Activated CD8-positive, alpha-beta memory T cell treated with anti-CD3 and anti-CD28 coated beads for 48 hours (primary cell): ENCODE data around the gene CCDC85A.
"Not testable (repeated sequence)": the region's sequence is repeated elsewhere in the genome, so short reads cannot be mapped to it uniquely, and the experiment has no call there.

ENCODE experiments used
- DNase-seq, 3 experiments: peaks; one replicate each; pipeline ENCODE4 v3.0.0-alpha.2; 2020; ENCODE audit warnings: low read depth in 2 of 3, low spot score in 2 of 3

Gene CCDC85A

GRCh38 chr2:56183643-56184499 is at the start of gene CCDC85A:
Gene CCDC85A (plus strand): TSS chr2:56183990. CDS start chr2:56184625, 635 bp downstream.
- peak; percentile 40 to 57 (median 47) for DNase-seq

DNA sequence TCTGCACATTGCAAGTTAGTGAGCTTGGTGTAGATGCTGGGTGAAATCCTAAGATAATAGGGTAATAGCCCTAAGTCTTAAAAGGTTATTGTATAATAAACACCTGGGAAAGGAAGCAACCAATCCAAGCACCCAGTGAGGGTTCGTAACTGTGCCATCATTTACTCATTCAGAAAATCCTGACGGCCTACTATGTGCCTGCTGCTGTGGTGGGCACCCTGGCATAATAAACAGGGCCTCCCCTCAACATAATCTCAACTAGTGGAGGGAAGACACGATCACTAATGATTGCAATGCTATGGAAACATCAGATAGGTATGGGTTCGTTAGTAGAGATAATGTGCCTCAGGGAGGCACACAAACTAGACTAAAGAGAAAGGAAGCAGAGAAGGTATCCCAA is 48.9 kb upstream of the CCDC85A start:
- no peak for DNase-seq

- not testable (repeated sequence) for DNase-seq
These were observed 41.2 kb upstream of the CCDC85A start for GRCh38 chr2:56142497-56143061.

- DNase-seq: no peak
These were observed 35.9 kb upstream of the CCDC85A start for GRCh38 chr2:56147907-56148306.

- no peak for DNase-seq
These were observed 35.0 kb upstream of the CCDC85A start for GRCh38 chr2:56148825-56149224.

- no peak for DNase-seq
These were observed 31.9 kb upstream of the CCDC85A start for GRCh38 chr2:56151841-56152240.

DNA sequence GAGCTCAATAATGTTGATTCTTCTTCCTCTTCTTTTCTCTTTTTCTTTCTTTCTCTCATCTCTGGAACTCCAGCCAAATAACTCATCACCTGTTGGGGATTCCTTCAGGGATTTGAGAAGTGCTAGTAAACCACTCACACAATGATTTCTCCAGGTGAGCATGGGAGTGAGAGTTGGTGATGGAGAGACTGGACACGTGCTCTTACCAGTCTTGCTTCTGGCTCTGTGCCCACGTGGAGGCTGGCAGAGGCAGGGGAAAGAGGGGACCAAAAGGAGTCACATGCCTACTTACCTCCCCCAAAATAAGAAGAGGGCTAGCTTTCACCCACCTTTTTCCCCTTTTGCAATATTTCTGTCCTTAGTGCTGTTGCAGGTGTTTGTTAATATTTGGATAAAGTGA is 28.6 kb upstream of the CCDC85A start:
- no peak for DNase-seq

DNA sequence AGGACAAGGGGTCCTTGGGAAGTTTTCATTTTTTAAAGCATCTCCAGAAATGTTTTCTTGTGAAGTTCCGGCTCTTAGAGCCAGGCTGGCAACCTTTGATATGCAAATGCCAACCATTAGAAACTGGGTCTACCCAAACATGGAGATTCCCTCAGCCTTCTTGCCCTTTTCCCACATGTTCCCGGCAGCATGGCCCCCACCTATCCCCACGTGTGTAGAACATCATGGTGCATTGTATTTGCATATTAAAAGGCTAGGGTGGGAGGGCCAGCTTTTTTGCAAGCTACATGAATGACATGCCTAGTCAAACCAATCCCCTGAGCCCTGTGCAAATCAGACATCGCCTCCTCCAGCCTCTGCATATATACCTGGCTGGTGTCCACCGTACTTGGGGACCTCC is 23.9 kb upstream of the CCDC85A start:
- not testable (repeated sequence) for DNase-seq

- no peak for DNase-seq
These were observed 15.9 kb upstream of the CCDC85A start for GRCh38 chr2:56167616-56168562.

DNA sequence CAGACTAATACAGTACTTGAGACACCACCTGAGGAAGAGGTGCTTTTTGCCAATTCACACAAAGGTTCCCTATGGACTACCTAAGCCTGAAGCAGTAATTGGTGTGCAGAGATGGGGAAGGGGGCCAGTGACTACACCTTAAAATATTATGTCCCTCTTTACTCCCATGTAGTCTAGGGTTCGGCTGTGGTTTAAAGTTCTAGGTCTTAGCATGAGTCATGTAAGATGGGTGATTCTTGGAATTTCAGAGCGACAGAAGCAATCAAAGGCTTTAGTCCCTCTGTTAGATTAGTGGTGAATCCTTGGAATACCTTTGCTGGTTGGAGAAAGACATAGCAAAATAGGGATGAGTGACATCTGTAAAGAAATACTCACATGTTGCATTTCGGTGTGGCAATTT is 14.3 kb upstream of the CCDC85A start:
- DNase-seq: no peak

- DNase-seq: no peak
These were observed 13.3 kb upstream of the CCDC85A start for GRCh38 chr2:56170504-56170903.

- DNase-seq: no peak
These were observed 12.8 kb upstream of the CCDC85A start for GRCh38 chr2:56170988-56171387.

GRCh38 chr2:56175779-56176178 is 8.0 kb upstream of the CCDC85A start:
- no peak for DNase-seq

- no peak for DNase-seq
These were observed 6.2 kb upstream of the CCDC85A start for GRCh38 chr2:56177420-56178220.

- no peak for DNase-seq
These were observed 3.9 kb upstream of the CCDC85A start for GRCh38 chr2:56179931-56180330.

GRCh38 chr2:56182420-56182819 is 1.4 kb upstream of the CCDC85A start:
- no peak for DNase-seq

- no peak for DNase-seq
These were observed 766 bp downstream of the CCDC85A start for GRCh38 chr2:56184500-56185011.

GRCh38 chr2:56185101-56185581 is 1.4 kb downstream of the CCDC85A start:
- no peak for DNase-seq

DNA sequence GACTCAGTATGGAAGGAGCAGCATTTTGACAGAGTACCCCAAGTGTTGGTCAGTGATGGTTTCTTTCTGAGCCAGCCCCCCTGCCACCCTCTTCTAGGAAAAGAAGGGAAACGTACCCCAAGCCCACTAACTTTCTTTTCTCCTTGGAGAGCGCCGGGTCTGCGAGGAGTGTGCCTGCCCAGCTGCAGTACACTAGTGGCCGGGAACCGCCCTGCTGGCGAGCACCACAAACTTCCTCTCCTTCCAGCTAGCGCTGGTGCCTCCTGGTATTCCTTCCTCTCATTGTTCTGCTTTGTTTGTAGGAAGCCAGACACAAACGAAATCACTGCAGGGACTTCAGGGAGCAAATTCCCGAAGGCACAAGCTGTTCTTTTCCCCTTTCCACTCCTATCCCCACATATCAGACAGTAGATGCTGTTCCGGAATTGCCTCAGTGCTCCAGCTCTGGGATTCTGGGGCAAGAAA is 1.8 kb downstream of the CCDC85A start:
- no peak for DNase-seq

GRCh38 chr2:56191617-56192016 is 7.8 kb downstream of the CCDC85A start:
- DNase-seq: no peak
